Stimulated activated CD8-positive, alpha-beta memory T cell treated with anti-CD3 and anti-CD28 coated beads, Interleukin-12 subunit alpha, Interleukin-12 subunit beta, amount 100 ng/mL, for 4 hours (primary cell): Measurements from ENCODE around the gene SNIP1.
"Not testable (repeated sequence)": the region's sequence is repeated elsewhere in the genome, so short reads cannot be mapped to it uniquely, and the experiment has no call there.

Experiments used
- DNase-seq: peaks from one replicate; pipeline ENCODE4 v3.0.0-alpha.2; 2020; ENCODE audit warnings: low read depth

SNIP1 gene

GRCh38 chr1:37553927-37554808, at the start of gene SNIP1:
Gene SNIP1 (minus strand): TSS chr1:37554293. CDS start chr1:37554229, 64 bp downstream.
- peak; percentile 79 for DNase-seq

- no peak for DNase-seq
These were observed 48.9 kb upstream of the SNIP1 start for GRCh38 chr1:37602750-37603694.

- DNase-seq = no peak
These were observed 47.3 kb upstream of the SNIP1 start for GRCh38 chr1:37601441-37601840.

- no peak for DNase-seq
These were observed 45.8 kb upstream of the SNIP1 start for GRCh38 chr1:37599940-37600339.

- no peak for DNase-seq
These were observed 42.1 kb upstream of the SNIP1 start for GRCh38 chr1:37596182-37596667.

- peak; percentile 94 for DNase-seq
These were observed 41.5 kb upstream of the SNIP1 start, which contains the start of gene GNL2 for GRCh38 chr1:37595440-37596181. Gene GNL2 (minus strand): TSS chr1:37595937. CDS start chr1:37595822, 115 bp downstream.

GRCh38 chr1:37593726-37594125, 39.6 kb upstream of the SNIP1 start:
- no peak for DNase-seq

- no peak for DNase-seq
These were observed 34.8 kb upstream of the SNIP1 start for GRCh38 chr1:37588939-37589338.

GRCh38 chr1:37584544-37584943, 30.5 kb upstream of the SNIP1 start:
- not testable (repeated sequence) for DNase-seq

GRCh38 chr1:37575692-37576091, 21.6 kb upstream of the SNIP1 start:
- DNase-seq = no peak

GRCh38 chr1:37574834-37575480, 20.9 kb upstream of the SNIP1 start:
- DNase-seq = no peak

GRCh38 chr1:37570528-37571334, 16.6 kb upstream of the SNIP1 start:
- DNase-seq = no peak

GRCh38 chr1:37567023-37567422, 12.9 kb upstream of the SNIP1 start:
- no peak for DNase-seq

- DNase-seq = no peak
These were observed 10.8 kb upstream of the SNIP1 start for GRCh38 chr1:37564892-37565291.

- DNase-seq = no peak
These were observed 8.9 kb upstream of the SNIP1 start for GRCh38 chr1:37562984-37563383.

- DNase-seq = no peak
These were observed 7.3 kb upstream of the SNIP1 start for GRCh38 chr1:37561133-37562132.

- no peak for DNase-seq
These were observed 6.5 kb upstream of the SNIP1 start for GRCh38 chr1:37560401-37561132.

GRCh38 chr1:37559957-37560379, 5.9 kb upstream of the SNIP1 start:
- not testable (repeated sequence) for DNase-seq
